Sciatic nerve (tissue), 2 donors: ENCODE data around the gene PCDH7. TPM values are rescaled to one million over a fixed set of nuclear protein-coding genes. Genes with fewer than 3 reads are reported as not detected.

Experiments used
- ATAC-seq: fragments of 200-7000 bp; cut with Tn5 transposase; one replicate; pipeline ENCODE4 v1.9.1; 2020; ENCODE audit warnings: mild to moderate bottlenecking, moderate library complexity
- DNase-seq: peaks from one replicate; pipeline ENCODE4 v3.0.0-alpha.2; 2020; ENCODE audit warnings: low spot score
- intact Hi-C: fragments of 100-400 bp; cut with DNase I; formaldehyde crosslinking; loops from one replicate; pipeline ENCODE4 v1.14.2; 2022
- total RNA-seq: library from RNA; stranded (reverse); fragmentation: NEBNext Ultra II Directional; extraction: Animal tissue kit (Norgen Biotek cat#: 25700); gene quantifications from one replicate; pipeline ENCODE4 v1.2.1, GENCODE V29; 2021
- donor health status: DM: no; HTN: no; CAD: no.
- donor health status: DM: no; HTN: no; CAD: no.

Gene PCDH7
- total RNA-seq, 1 donor from 2014 or later, result 12.9 TPM

GRCh38 chr4:30769093-30769492 lies 48.9 kb downstream of the PCDH7 start:
- intact Hi-C loops, result no loop called here
- DNase-seq (no peak), ATAC-seq (no peak)

- DNase-seq (no peak), ATAC-seq (peak; percentile 44)
- intact Hi-C loops, result no loop called here
Observed at GRCh38 chr4:30770049-30770549, 49.9 kb downstream of the PCDH7 start.

- ATAC-seq, result no peak
- no peak for DNase-seq
- intact Hi-C loops, result no loop called here
Observed at GRCh38 chr4:30770812-30771211, 50.6 kb downstream of the PCDH7 start.

- intact Hi-C loops, result no loop called here
- ATAC-seq (no peak), DNase-seq (no peak)
Observed at GRCh38 chr4:30776451-30776850, 56.3 kb downstream of the PCDH7 start.

- ATAC-seq (no peak), DNase-seq (no peak)
- intact Hi-C loops, result no loop called here
Observed at GRCh38 chr4:30776921-30777415, 56.8 kb downstream of the PCDH7 start.
